Measurements from ENCODE around the gene BEGAIN.

BEGAIN gene, protein sequence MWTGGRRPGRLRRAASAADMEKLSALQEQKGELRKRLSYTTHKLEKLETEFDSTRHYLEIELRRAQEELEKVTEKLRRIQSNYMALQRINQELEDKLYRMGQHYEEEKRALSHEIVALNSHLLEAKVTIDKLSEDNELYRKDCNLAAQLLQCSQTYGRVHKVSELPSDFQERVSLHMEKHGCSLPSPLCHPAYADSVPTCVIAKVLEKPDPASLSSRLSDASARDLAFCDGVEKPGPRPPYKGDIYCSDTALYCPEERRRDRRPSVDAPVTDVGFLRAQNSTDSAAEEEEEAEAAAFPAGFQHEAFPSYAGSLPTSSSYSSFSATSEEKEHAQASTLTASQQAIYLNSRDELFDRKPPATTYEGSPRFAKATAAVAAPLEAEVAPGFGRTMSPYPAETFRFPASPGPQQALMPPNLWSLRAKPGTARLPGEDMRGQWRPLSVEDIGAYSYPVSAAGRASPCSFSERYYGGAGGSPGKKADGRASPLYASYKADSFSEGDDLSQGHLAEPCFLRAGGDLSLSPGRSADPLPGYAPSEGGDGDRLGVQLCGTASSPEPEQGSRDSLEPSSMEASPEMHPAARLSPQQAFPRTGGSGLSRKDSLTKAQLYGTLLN

DNA sequence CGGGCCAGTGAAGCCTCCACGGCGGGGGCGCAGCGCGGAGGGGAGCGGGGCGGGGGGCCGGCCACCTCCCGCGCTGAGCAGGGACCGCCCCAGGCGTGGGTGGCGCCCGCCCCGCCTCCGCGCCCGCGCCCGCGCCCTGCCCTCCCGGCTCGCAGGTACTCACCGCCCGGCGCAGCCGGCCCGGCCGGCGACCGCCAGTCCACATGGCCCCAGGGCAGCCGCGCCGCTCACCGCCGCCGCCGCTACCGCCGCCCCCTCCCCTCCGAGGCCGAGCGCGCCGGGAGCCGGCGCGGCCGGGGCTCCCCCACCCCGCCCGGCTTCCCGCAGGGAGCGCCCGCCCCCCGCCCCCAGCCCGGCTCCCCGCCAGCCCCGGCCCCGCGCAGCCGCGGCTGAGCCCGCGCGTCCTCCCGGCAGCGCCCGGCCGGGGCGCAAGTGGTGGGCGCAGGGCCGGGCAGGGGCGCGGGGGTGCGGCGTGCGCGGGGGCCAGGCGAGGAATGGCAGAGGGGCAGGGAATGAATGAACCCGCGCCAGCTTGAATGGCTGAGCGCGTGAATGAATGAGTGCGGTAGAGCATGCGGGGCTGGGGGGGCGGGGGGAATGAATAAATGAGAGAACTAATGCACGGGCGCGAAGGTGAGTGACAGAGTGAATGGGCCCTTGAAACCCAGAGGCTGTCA lies at the start of gene BEGAIN:
TSS of gene BEGAIN (minus strand) at position 332 of the 677 bp plus-strand sequence. CDS start at position 205, 127 bp downstream.
- no peak for DNase-seq (ENCODE audit: low read depth)
- H3K4me3 ChIP-seq (ENCODE audit: low read depth, low read length), result peak within 1 kb of the TSS; percentile 56

GRCh38 chr14:100636559-100636958 lies 49.3 kb upstream of the BEGAIN start:
- H3K4me3 ChIP-seq (ENCODE audit: low read depth, low read length), result no peak overlapping the region
- no peak for DNase-seq (ENCODE audit: low read depth)

DNA sequence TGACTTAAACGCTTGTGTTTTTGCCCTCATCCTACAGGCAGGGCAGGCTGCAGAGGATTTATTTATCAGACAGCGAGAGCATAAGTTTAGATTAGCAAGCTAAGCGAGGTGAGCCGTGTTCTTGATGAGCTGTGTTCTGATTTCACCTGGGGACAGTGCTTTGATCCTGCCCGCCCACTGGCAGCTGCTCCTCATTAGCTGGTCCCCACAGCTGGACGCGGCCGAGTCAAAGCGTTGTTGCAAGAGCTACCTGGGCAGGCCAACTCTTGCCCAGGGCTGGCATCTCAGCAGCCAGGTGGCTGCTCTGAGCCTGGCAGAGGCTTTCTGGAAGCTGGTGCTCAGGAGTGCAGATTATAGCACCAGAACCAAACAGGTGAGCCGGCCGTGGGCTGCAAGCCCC lies 46.8 kb upstream of the BEGAIN start:
- no peak overlapping the region for H3K4me3 ChIP-seq (ENCODE audit: low read depth, low read length)
- DNase-seq (ENCODE audit: low read depth), result no peak

- DNase-seq (ENCODE audit: low read depth), result no peak
- H3K4me3 ChIP-seq (ENCODE audit: low read depth, low read length), result no peak overlapping the region
These were observed 46.2 kb upstream of the BEGAIN start for GRCh38 chr14:100633406-100633805.

GRCh38 chr14:100629696-100630095 lies 42.5 kb upstream of the BEGAIN start:
- no peak overlapping the region for H3K4me3 ChIP-seq (ENCODE audit: low read depth, low read length)
- DNase-seq (ENCODE audit: low read depth), result no peak

DNA sequence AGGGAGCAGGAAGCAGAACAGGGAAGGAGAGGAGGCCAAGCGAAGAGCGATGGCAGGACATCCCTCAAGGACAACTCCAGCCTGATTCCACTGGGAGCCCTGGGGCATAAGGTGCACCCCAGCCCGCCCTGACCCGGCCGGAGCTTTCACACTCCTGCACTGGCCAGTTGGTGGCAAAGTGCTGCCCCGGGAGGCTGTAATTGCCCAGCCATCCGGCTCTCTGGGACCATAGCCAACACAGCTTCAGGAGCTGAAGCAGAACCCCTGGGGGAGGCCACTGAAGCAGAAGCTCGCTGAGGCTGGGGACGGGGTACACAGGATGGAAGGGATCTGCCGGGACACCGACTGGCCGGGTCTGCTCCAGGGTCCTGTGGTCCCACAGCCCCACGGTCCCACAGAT lies 41.9 kb upstream of the BEGAIN start:
- H3K4me3 ChIP-seq (ENCODE audit: low read depth, low read length), result no peak overlapping the region
- DNase-seq (ENCODE audit: low read depth), result no peak

DNA sequence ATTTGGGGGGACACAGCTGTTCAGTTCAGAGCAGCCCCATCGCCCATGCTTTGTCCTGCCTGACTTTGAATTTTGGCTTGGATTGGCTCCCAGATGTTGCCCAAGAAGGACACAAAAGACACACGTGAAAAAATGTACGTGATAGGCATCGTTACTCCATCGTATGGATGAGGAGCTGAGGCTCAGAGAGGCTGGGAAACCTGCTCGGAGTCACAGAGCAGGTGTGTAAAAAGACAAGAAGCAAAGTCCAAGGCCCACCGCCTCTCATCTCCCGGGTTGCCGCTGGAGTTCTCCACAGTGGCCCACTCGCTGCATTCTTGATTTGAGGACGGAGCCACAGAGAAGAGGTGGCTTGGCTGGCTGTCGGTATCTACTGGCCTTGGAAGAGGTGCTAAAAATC lies 41.0 kb upstream of the BEGAIN start:
- no peak overlapping the region for H3K4me3 ChIP-seq (ENCODE audit: low read depth, low read length)
- no peak for DNase-seq (ENCODE audit: low read depth)

DNA sequence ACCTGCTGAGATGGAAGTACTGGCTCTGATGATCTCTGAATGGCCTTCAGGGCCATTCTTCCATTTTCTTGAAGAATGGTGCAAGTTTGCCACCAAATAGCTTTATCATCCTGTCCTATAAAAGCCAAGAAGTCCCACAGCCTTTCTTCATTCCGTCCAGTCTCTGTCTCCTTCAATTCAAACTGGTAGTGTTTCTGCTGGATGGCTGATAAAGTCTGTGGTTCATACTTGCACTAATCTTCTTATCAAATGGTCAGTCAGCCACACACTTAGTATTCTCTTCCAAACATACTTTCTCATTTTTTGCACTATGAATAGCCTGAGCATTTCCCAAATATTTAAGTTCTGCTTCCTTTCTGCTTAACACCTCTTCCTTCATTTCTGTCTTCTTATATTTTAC lies 39.4 kb upstream of the BEGAIN start:
- no peak for DNase-seq (ENCODE audit: low read depth)
- H3K4me3 ChIP-seq (ENCODE audit: low read depth, low read length), result no peak overlapping the region

DNA sequence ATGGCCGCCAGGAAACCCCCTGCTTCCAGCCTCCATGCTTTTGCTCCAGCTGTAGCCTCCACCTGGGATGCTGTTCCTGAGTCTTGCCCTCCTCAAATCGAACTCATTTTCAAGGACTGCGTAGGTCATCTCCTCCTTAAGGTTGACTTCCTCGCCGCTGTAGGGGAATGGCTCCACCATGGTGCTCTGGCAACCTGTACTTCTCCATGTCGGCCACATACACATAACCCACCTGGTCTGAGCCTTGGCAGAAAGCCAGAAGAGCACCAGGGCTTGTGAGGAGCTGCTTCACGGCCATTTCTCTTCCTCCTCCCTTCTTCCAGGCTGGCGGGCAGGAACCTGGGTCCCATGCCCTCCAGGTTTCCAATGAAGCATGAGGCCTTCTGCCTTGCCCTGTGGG lies 36.7 kb upstream of the BEGAIN start:
- no peak overlapping the region for H3K4me3 ChIP-seq (ENCODE audit: low read depth, low read length)
- DNase-seq (ENCODE audit: low read depth), result no peak

DNA sequence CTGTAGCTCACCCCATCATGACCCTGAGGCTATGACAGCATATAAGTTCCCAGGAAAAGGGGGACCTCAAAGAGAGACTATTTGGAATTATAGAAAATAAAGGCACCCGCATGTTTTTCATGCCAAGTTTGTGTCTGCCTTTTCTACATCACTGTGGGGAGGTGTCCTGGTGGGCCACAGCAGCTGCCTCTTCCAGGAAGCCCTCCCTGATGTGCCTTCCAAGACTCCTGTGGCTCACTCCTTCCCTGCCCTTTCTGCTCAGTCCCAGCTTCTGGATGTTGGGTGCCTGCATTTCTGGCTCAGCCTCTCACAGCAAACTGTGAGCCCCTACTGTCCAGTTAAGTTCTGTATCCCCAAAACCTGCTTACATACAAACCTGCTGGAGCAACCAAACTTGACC lies 36.3 kb upstream of the BEGAIN start:
- no peak for DNase-seq (ENCODE audit: low read depth)
- no peak overlapping the region for H3K4me3 ChIP-seq (ENCODE audit: low read depth, low read length)

DNA sequence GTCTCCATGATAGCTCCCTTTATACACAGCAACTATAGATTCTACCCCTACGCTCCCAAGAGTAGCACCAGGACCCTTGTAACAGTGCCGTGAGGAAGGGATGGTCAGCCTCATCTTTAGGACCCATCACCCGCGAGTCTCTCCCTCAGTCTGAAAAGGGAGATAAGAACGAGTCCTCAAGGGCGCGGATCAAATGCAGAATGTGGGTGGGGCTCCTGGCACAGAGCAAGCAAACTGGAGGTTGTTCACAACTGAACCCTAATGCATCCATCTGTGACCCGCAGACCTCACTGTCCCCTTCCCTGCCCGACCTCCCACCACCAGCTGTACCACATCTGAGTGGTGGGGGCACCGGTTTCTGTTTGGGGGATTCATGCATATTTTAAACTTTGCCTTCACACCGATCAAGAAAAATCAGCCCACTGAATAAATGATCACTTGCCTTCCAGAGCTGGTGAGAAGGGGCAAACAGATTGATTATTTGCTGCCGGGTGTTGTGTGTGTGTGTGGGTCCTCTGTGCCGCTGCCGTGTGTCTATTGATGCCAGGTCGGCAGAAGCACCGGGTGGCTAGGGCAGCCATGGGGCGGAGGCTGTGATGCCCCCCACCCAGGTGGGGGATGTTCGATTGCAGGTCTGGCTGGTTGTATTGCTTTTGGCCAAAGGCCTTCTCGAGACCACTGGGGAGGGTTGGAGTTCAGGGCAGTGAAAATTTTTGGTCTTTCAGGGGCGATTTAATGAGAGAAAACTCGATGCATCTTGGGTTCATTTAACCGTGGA lies 35.7 kb upstream of the BEGAIN start:
- H3K4me3 ChIP-seq (ENCODE audit: low read depth, low read length), result no peak overlapping the region
- DNase-seq (ENCODE audit: low read depth), result no peak

GRCh38 chr14:100622224-100622623 lies 35.0 kb upstream of the BEGAIN start:
- DNase-seq (ENCODE audit: low read depth), result no peak

GRCh38 chr14:100621806-100622205 lies 34.6 kb upstream of the BEGAIN start:
- H3K4me3 ChIP-seq (ENCODE audit: low read depth, low read length), result no peak overlapping the region
- DNase-seq (ENCODE audit: low read depth), result no peak

More at GRCh38 chr14:100622224-100622623, 35.0 kb upstream of the BEGAIN start:
- H3K4me3 ChIP-seq (ENCODE audit: low read depth, low read length), result no peak overlapping the region

DNA sequence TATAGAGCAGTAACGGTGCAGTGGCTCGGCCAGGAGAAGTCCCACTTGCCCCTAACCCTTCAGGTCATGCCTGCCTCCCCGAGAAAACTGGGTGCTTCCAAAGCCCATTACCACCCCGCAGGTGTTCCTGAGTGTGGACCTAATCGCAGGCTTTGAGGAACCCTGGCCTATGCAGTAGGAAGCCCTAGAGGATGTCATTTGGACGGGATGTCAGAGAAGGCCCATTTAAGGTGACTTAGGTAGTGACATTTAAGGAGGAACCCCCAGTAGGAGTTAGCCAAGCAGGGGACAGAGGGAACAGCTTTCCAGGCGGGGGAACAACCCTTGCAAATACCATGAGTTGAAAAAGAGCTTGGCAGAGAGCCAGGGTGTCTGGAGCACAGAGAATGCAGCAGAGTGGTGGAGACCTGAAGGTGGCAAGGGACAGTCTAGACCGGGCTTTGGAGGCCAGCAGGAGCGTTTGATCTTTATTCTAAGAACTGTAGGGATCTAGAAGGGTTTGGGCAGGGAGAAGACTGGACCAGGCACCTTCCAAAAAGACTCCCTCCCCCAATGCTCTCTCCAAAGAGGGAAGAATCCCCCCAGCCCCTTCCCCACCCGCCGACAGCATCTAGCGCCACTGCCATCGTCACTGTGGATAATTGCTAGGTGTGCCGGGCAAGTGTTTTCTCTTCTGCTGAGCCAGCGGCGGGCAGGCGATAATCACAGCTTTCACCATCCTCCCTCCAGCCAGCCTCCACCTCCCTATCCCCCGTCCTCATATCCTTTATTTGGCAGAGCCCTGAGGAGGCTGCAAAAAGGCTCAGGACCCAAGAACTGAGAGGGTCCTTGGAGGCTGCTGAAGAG lies 33.3 kb upstream of the BEGAIN start:
- DNase-seq (ENCODE audit: low read depth), result no peak
- no peak overlapping the region for H3K4me3 ChIP-seq (ENCODE audit: low read depth, low read length)

- no peak for DNase-seq (ENCODE audit: low read depth)
- no peak overlapping the region for H3K4me3 ChIP-seq (ENCODE audit: low read depth, low read length)
These were observed 32.4 kb upstream of the BEGAIN start for GRCh38 chr14:100619396-100620254.

GRCh38 chr14:100618763-100619320 lies 31.6 kb upstream of the BEGAIN start:
- no peak overlapping the region for H3K4me3 ChIP-seq (ENCODE audit: low read depth, low read length)
- no peak for DNase-seq (ENCODE audit: low read depth)

GRCh38 chr14:100618318-100618693 lies 31.1 kb upstream of the BEGAIN start:
- DNase-seq (ENCODE audit: low read depth), result no peak
- H3K4me3 ChIP-seq (ENCODE audit: low read depth, low read length), result no peak overlapping the region

Data from skeletal muscle cell (primary cell).